ENCODE measurements around the gene CNTNAP2. TPM values are rescaled to one million over a fixed set of nuclear protein-coding genes. Genes with fewer than 3 reads are reported as not detected.

CNTNAP2 gene
- total and polyA plus RNA-seq, 2 of the 4 experiments (the other 2 are of a cell fraction) = not detected

DNA sequence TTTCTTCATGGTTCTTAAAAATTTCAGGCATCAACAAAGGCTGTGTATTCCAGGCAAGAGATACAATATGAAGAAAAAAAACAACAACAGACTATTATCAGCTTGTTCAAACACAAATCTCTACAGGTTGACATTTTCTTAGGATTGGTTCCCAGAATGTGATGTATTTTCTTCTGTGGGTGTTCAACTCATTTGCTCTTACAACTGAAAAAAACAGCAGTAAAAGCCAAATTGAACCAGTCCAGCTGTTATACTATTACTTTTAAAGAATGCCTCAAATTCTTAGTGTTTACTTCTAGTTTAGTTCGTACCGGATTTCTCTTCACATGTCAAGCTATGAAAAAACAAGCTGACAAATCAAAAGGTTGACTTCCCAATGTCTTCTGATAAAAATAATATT is 60.7 kb downstream of the CNTNAP2 start:
- intact Hi-C loops (cut with micrococcal nuclease) = no loop called here
- Histone ChIP-seq H3K23ac (ENCODE audit: low read depth, low read length) (no peak overlapping the region), H3K4me2 (ENCODE audit: low read depth, low read length) (no peak overlapping the region), H4K20me1 (ENCODE audit: insufficient read depth, low read length) (no peaks in the 10 kb centered on the region), H3K4me1 (ENCODE audit: control insufficient read depth, insufficient read depth, low read length) (no peaks in the 10 kb centered on the region), H4K8ac (ENCODE audit: low read depth in 2 of 2, low read length in 2 of 2) (no peak overlapping the region), H3K79me1 (ENCODE audit: low read depth in 1 of 2, low read length in 2 of 2) (no peaks in the 10 kb centered on the region), H3K18ac (ENCODE audit: low read depth, low read length) (no peak overlapping the region), H2AK9ac (replicated peaks; ENCODE audit: low read depth, low read length, poor library complexity) (no peak overlapping the region), H3K4me3 (ENCODE audit: insufficient read depth, low read depth, low read length) (no peak overlapping the region), H4K91ac (ENCODE audit: insufficient read depth, low read depth, low read length) (no peak overlapping the region), H3K9me1 (ENCODE audit: insufficient read depth, low read length) (no peaks in the 10 kb centered on the region), H2BK15ac (ENCODE audit: low read depth, low read length) (no peak overlapping the region), H2BK5ac (ENCODE audit: low read depth, low read length, poor library complexity, severe bottlenecking) (no peak overlapping the region), H4K5ac (ENCODE audit: low read depth, low read length) (no peak overlapping the region), H3K14ac (replicated peaks; ENCODE audit: low read depth, low read length) (no peak overlapping the region), H2AK5ac (ENCODE audit: low read depth, low read length) (no peak overlapping the region), H3K27me3 (ENCODE audit: control insufficient read depth, insufficient read depth, low read length) (no peaks in the 10 kb centered on the region), H3K9ac (ENCODE audit: low read depth, low read length) (no peak overlapping the region), H2BK120ac (ENCODE audit: low read depth, low read length) (no peak overlapping the region), H3K4ac (ENCODE audit: low read depth, low read length) (no peak overlapping the region), H3K36me3 (ENCODE audit: control insufficient read depth, insufficient read depth, low read length) (no peaks in the 10 kb centered on the region), H3K56ac (ENCODE audit: extremely low read depth, insufficient read depth, low read length) (no peak overlapping the region), H2AFZ (replicated peaks; ENCODE audit: low read length, poor library complexity) (no peak overlapping the region), H2BK20ac (ENCODE audit: low read depth, low read length) (no peak overlapping the region), H3K27ac (ENCODE audit: insufficient read depth, low read length) (no peak overlapping the region), H3K9me3 (ENCODE audit: control insufficient read depth, insufficient read depth, low read length) (no peaks in the 10 kb centered on the region)
- BruUV-seq (replicated peaks) = no TSS peak
- dilution Hi-C loops (cut with HindIII; ENCODE audit: low sequenced_read_pairs, unreplicated experiment) = no loop called here
- CTCF ChIA-PET = no interaction called here
- no CpG with 5 or more reads among the region's 2 CpGs for WGBS, 2 experiments (ENCODE audit: extremely low coverage in 2 of 2, insufficient read length in 1 of 2)
- in situ Hi-C loops (cut with MboI; ENCODE audit: low sequenced_read_pairs) = no loop called here
- no peak for TF ChIP-seq POLR2A (IDR thresholded peaks at IDR 0.05; ENCODE audit: low read depth, low read length)
- TF ChIP-seq, protein P1, sequence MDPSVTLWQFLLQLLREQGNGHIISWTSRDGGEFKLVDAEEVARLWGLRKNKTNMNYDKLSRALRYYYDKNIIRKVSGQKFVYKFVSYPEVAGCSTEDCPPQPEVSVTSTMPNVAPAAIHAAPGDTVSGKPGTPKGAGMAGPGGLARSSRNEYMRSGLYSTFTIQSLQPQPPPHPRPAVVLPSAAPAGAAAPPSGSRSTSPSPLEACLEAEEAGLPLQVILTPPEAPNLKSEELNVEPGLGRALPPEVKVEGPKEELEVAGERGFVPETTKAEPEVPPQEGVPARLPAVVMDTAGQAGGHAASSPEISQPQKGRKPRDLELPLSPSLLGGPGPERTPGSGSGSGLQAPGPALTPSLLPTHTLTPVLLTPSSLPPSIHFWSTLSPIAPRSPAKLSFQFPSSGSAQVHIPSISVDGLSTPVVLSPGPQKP (IDR thresholded peaks at IDR 0.05; ENCODE audit: borderline replicate concordance, low read depth, low read length) = no peak
- TF ChIP-seq BHLHE40 (IDR thresholded peaks at IDR 0.05; ENCODE audit: low read depth, low read length) = no peak
- no peak for TF ChIP-seq MAZ (IDR thresholded peaks at IDR 0.05; ENCODE audit: borderline replicate concordance, low read depth, low read length)
- no peak for TF ChIP-seq MAFK (IDR thresholded peaks at IDR 0.05; ENCODE audit: low read depth, low read length)
- TF ChIP-seq, protein P2, sequence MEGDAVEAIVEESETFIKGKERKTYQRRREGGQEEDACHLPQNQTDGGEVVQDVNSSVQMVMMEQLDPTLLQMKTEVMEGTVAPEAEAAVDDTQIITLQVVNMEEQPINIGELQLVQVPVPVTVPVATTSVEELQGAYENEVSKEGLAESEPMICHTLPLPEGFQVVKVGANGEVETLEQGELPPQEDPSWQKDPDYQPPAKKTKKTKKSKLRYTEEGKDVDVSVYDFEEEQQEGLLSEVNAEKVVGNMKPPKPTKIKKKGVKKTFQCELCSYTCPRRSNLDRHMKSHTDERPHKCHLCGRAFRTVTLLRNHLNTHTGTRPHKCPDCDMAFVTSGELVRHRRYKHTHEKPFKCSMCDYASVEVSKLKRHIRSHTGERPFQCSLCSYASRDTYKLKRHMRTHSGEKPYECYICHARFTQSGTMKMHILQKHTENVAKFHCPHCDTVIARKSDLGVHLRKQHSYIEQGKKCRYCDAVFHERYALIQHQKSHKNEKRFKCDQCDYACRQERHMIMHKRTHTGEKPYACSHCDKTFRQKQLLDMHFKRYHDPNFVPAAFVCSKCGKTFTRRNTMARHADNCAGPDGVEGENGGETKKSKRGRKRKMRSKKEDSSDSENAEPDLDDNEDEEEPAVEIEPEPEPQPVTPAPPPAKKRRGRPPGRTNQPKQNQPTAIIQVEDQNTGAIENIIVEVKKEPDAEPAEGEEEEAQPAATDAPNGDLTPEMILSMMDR (conservative IDR thresholded peaks at IDR 0.05; ENCODE audit: low read depth, low read length) = no peak
- no peak for TF ChIP-seq CEBPB (IDR thresholded peaks at IDR 0.05; ENCODE audit: low read depth, low read length)
- TF ChIP-seq RCOR1 (IDR thresholded peaks at IDR 0.05; ENCODE audit: insufficient replicate concordance, low read length) = no peak
- TF ChIP-seq, protein P3, sequence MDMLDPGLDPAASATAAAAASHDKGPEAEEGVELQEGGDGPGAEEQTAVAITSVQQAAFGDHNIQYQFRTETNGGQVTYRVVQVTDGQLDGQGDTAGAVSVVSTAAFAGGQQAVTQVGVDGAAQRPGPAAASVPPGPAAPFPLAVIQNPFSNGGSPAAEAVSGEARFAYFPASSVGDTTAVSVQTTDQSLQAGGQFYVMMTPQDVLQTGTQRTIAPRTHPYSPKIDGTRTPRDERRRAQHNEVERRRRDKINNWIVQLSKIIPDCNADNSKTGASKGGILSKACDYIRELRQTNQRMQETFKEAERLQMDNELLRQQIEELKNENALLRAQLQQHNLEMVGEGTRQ (IDR thresholded peaks at IDR 0.05; ENCODE audit: low read depth, low read length) = no peak
- no peak for TF ChIP-seq RFX5 (IDR thresholded peaks at IDR 0.05; ENCODE audit: low read depth, low read length)
- TF ChIP-seq RAD21 (IDR thresholded peaks at IDR 0.05; ENCODE audit: low read length) = no peak
- TF ChIP-seq SMC3 (IDR thresholded peaks at IDR 0.05; ENCODE audit: low read depth, low read length) = no peak
- no peak for TF ChIP-seq MXI1 (IDR thresholded peaks at IDR 0.05; ENCODE audit: borderline replicate concordance, low read depth, low read length)
- TF ChIP-seq FOS (IDR thresholded peaks at IDR 0.05; ENCODE audit: low read depth, low read length) = no peak
- no peak for TF ChIP-seq CHD1 (IDR thresholded peaks at IDR 0.05; ENCODE audit: low read depth, low read length)
- no peak for TF ChIP-seq NFE2L2 (IDR thresholded peaks at IDR 0.05; ENCODE audit: low read depth, low read length)
- POLR2A ChIA-PET (ENCODE audit: unreplicated experiment) = no interaction called here
- no peak for ATAC-seq (ENCODE audit: low read depth)
- DNase-seq = no peak
